ENCODE results near the gene RNF208.

DNA sequence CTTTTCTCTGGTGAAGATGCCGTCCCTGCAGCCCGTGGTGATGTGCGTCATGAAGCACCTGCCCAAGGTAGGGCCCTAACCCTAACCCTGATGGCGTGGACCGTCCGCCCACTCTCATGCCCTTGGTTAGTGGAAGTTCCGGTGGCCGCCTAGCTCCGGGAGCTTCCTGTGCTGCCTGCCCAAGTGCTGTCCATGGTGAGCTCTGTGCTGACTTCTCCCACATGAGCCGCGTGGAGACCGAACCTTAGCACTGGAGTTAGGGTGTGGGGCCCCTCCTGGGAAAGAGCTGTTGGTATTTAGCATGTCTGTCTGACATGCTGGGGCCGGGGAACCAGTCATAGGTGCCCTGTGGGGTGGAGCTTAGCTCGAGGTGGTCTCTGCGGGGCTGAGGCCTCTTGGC is 34.3 kb upstream of the RNF208 start:
- TF ChIP-seq FEZF1 (tag by site-specific recombination; IDR thresholded peaks at IDR 0.05), result no peak
- TF ChIP-seq, protein P1, sequence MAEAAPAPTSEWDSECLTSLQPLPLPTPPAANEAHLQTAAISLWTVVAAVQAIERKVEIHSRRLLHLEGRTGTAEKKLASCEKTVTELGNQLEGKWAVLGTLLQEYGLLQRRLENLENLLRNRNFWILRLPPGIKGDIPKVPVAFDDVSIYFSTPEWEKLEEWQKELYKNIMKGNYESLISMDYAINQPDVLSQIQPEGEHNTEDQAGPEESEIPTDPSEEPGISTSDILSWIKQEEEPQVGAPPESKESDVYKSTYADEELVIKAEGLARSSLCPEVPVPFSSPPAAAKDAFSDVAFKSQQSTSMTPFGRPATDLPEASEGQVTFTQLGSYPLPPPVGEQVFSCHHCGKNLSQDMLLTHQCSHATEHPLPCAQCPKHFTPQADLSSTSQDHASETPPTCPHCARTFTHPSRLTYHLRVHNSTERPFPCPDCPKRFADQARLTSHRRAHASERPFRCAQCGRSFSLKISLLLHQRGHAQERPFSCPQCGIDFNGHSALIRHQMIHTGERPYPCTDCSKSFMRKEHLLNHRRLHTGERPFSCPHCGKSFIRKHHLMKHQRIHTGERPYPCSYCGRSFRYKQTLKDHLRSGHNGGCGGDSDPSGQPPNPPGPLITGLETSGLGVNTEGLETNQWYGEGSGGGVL (tag by site-specific recombination; IDR thresholded peaks at IDR 0.05), result no peak
- TF ChIP-seq ZNF473 (tag by site-specific recombination; IDR thresholded peaks at IDR 0.05), result no peak
- TF ChIP-seq, protein P2, sequence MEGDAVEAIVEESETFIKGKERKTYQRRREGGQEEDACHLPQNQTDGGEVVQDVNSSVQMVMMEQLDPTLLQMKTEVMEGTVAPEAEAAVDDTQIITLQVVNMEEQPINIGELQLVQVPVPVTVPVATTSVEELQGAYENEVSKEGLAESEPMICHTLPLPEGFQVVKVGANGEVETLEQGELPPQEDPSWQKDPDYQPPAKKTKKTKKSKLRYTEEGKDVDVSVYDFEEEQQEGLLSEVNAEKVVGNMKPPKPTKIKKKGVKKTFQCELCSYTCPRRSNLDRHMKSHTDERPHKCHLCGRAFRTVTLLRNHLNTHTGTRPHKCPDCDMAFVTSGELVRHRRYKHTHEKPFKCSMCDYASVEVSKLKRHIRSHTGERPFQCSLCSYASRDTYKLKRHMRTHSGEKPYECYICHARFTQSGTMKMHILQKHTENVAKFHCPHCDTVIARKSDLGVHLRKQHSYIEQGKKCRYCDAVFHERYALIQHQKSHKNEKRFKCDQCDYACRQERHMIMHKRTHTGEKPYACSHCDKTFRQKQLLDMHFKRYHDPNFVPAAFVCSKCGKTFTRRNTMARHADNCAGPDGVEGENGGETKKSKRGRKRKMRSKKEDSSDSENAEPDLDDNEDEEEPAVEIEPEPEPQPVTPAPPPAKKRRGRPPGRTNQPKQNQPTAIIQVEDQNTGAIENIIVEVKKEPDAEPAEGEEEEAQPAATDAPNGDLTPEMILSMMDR (tag by site-specific recombination; IDR thresholded peaks at IDR 0.05), result no peak
- no peak for TF ChIP-seq SALL2 (tag by site-specific recombination; IDR thresholded peaks at IDR 0.05; ENCODE audit: borderline replicate concordance)
- TF ChIP-seq PRDM1 (tag by site-specific recombination; IDR thresholded peaks at IDR 0.05), result no peak
- no peak for TF ChIP-seq ZNF138 (tag by site-specific recombination; IDR thresholded peaks at IDR 0.05; ENCODE audit: borderline replicate concordance)
- TF ChIP-seq ZNF394 (tag by site-specific recombination; IDR thresholded peaks at IDR 0.05; ENCODE audit: borderline replicate concordance), result no peak
- TF ChIP-seq ZNF747 (tag by site-specific recombination; IDR thresholded peaks at IDR 0.05), result no peak
- TF ChIP-seq MYNN (tag by site-specific recombination; IDR thresholded peaks at IDR 0.05; ENCODE audit: borderline replicate concordance), result no peak
- TF ChIP-seq, protein P3, sequence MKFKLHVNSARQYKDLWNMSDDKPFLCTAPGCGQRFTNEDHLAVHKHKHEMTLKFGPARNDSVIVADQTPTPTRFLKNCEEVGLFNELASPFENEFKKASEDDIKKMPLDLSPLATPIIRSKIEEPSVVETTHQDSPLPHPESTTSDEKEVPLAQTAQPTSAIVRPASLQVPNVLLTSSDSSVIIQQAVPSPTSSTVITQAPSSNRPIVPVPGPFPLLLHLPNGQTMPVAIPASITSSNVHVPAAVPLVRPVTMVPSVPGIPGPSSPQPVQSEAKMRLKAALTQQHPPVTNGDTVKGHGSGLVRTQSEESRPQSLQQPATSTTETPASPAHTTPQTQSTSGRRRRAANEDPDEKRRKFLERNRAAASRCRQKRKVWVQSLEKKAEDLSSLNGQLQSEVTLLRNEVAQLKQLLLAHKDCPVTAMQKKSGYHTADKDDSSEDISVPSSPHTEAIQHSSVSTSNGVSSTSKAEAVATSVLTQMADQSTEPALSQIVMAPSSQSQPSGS (tag by site-specific recombination; IDR thresholded peaks at IDR 0.05; ENCODE audit: low read depth), result no peak
- TF ChIP-seq ZNF140 (tag by site-specific recombination; IDR thresholded peaks at IDR 0.05), result no peak

Data from HEK293 (cell line).